GM19023 (cell line): ENCODE data around the gene CNIH4.
"Not testable (repeated sequence)": the region's sequence is repeated elsewhere in the genome, so short reads cannot be mapped to it uniquely, and the experiment has no call there.

Experiments used
- ATAC-seq: cut with Tn5 transposase; IDR thresholded peaks from one replicate; pipeline ENCODE4 v1.9.1; 2021; ENCODE audit warnings: mild to moderate bottlenecking, moderate library complexity; ENCODE audit not compliant: unreplicated experiment

The CNIH4 gene

DNA sequence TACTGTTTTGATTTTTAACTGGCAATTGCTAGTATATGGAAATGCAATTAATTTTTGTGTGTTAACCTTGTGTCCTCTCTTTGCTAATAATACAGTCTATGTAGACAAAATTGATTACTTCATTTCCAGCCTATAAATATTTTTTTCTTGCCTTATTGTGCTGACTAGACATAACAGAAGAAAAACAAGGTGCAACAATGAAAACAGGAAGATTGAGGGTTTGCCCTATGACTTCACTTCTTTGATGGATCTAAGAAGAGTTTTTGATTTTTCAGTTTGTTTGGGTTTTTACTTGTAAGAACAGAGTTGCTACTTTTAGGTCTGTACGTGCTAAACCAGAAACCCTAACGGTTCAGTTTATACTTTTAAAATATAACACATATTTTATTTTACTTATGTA lies 8.5 kb upstream of the CNIH4 start:
- ATAC-seq = no peak

DNA sequence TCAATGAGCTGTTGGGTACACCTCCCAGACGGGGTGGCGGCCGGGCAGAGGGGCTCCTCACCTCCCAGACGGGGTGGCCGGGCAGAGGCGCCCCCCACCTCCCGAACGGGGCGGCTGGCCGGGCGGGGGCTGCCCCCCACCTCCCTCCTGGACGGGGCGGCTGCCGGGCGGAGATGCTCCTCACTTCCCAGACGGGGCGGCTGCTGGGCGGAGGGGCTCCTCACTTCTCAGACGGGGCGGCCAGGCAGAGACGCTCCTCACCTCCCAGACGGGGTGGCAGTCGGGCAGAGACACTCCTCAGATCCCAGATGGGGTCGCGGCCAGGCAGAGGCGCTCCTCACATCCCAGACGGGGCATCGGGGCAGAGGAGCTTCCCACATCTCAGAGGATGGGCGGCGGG lies 7.0 kb upstream of the CNIH4 start:
- ATAC-seq = not testable (repeated sequence)

DNA sequence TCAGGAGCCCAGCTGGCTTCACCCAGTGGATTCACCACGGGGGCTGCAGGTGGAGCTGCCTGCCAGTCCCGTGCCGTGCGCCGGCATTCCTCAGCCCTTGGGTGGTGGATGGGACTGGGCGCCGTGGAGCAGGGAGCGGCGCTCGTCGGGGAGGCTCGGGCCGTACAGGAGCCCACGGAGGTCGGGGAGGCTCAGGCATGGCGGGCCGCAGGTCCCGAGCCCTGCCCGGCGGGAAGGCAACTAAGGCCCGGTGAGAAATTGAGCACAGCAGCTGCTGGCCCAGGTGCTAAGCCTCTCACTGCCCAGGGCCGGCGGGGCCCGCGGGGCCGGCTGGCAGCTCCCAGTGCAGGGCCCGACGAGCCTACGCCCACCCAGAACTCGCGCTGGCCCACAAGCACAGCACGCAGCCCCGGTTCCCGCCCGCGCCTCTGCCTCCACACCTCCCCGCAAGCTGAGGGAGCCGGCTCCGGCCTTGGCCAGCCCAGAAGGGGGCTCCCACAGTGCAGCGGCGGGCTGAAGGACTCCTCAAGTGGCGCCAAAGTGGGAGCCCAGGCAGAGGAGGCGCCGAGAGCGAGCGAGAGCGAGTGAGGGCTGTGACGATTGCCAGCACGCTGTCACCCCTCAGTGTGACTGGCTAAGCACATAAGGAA lies 4.1 kb upstream of the CNIH4 start:
- ATAC-seq = not testable (repeated sequence)

DNA sequence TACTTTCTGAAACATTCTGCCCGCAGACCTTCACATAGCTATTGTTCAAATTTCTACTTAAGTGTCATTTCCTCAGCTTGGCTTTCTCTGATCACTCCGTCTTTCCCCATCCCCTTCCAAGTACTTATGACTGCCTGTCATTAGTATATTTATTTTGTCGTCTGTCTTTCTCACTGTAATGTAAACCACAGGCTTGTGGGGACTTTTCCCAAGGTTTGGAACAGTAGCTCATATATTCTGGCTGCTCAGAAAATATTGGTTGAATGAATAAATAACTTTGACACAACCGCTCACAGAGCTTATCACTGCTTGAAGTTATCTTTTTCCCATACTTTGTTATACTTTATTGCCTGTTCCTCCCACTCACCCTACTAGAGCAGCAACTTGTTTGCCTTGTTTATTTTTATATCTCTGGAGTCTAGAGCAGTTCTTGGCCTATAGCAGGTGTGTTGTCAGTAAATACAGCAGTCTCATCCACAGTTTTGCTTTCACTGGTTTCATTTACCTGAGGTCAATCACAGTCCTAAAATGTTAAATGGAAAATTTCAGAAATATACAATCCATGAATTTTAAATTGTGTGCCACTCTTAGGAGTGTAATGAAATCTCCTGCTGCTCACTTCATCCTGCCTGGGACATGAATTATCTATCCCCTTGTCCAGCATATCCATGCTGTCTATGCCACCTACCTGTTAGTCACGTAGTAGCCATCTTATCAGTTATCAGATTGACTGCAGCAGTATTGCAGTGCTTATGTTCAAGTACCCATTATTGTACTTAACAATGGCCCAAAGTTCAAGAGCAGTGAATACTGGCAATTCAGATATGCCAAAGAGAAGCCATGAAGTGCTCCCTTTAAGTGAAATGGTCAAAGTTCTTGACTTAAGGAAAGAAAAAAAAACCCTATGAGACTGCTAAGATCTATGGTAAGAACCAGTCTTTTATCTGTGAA lies 2.4 kb upstream of the CNIH4 start:
- ATAC-seq = no peak

DNA sequence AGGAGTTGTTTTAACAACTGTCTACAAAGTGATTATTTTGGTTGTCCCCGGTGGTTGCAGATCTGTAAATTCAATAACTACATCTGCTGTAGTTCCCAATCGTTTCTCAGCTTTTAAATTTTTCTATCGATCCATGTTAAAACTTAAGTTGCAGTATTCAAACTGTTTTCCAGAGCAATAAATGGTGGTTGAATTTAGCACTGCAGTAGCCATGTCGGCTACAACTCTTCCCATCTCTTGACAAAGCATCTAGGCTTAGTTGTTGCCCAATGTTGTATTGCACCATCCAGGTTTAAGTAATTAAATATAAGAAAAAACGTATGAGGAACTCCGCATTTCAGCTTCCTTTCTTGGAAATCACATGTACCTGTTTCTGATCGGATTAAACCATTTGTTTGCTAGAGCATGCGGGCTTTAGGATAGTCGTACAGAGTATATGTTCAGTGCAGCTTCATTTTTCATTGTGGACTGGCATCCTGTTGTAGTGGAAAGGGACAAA lies 996 bp downstream of the CNIH4 start:
- ATAC-seq = no peak

DNA sequence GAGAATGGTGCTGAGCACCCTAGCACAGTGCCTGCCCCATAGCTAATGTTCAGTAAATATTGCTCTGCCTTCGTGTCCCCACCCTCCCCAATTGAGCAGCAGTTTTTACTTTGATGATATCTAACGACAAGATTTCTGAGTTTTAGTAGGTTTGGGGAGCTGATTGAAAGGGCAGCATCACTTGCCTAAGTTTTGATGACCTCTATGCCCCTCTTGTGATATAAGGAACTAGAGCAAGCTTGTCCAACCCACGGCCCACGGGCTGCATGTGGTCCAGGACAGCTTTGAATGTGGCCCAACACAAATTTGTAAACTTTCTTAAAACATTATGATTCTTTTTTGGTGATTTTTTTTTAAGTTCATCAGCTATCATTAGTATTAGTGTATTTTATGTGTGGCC lies 1.6 kb downstream of the CNIH4 start:
- no peak for ATAC-seq

DNA sequence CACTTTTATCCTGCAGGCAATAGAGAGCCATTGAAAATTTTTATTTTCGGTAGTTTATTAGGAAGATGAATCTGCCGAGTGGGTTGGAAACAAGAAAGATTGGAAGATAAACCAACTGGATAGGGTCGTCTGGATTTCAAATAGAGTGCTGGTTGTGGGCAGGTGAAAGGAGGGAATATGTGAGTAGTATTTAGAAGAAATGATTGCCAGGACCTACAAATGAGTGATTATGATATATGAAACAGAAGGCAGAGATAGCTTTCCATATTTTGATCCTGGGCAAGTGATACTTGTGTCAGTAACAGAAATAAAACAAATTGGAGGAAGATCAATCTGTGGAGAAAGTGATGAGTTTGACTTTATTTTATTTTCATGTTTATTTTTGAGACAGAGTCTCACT lies 2.5 kb downstream of the CNIH4 start:
- ATAC-seq = no peak

DNA sequence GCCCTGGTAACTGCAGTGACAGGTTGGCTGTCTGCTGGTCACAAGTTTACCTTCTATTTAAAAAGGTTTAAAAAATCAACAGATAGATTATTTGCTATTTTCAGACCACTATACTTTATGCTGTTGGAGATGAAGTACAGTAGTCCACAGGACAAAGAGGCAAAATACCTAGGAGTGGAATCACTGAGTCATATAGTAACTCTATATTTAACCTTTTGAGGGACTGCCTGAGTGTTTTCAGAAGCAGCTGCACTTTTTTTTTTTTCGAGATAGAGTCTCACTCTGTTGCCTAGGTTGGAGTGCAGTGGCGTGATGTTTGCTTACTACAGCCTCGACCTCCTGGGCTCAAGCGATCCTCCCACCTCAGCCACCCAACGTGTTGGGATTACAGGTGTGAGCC lies 11.7 kb downstream of the CNIH4 start:
- peak; percentile 77 for ATAC-seq

DNA sequence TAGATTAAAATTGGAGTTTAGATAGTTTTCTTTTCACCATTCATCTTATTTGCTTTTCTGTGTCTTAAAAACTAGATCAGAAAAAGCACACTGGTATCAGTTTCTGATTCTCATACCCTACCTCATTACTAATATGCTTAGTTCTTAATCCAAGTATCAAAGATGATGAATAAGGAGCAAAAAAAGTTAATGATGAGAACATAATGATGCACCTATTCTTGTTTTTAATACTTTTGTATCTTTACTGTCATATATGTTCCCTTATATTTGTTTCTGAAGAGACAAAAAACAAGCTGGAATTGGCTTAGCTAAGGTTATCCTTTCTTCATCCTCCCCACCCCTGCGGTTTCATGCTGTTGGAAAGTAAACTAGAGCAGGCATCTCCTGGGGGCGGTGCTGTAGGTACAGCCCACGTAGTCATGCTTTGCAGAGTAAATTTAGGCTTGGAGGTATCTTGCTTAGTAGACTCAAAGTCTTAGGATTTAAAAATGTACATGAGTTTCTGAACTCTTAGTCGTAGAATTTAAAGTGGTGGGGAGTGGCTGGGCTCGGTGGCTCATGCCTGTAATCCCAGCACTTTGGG lies 16.4 kb downstream of the CNIH4 start:
- no peak for ATAC-seq

DNA sequence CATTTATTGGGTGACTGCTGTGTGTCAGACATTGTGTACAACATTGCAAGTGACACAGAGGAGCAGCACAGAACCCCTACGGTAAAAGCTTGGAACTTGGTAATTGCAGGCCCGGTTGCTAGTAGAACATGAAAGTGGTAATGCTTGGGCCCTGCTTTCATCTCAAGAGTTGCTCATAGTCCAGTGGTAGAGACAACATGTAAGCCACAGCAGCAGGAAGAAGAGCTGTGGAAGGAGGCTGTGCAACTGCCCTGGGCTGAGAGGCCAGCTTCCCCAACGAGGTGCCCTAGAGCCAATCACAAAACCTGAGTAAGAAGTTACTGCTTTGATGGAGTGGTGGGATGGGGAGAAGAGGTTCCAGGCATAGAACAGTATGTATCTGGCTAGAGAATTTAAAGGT lies 18.4 kb downstream of the CNIH4 start:
- no peak for ATAC-seq

DNA sequence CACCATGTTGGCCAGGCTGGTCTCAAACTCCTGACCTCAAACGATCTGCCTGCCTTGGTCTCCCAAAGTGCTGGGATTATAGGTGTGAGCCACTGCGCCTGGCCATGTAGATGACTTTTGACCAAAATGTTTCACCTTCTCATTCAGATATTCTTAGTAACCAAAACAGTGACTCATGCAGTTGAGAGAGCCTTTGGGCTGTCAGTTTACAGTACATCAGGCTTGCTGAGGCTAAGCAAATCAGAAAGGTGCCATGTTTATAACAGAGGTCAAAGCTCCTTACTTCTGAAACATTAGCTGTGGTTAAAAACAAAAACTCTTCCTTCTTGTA lies 21.0 kb downstream of the CNIH4 start:
- peak; percentile 54 for ATAC-seq

DNA sequence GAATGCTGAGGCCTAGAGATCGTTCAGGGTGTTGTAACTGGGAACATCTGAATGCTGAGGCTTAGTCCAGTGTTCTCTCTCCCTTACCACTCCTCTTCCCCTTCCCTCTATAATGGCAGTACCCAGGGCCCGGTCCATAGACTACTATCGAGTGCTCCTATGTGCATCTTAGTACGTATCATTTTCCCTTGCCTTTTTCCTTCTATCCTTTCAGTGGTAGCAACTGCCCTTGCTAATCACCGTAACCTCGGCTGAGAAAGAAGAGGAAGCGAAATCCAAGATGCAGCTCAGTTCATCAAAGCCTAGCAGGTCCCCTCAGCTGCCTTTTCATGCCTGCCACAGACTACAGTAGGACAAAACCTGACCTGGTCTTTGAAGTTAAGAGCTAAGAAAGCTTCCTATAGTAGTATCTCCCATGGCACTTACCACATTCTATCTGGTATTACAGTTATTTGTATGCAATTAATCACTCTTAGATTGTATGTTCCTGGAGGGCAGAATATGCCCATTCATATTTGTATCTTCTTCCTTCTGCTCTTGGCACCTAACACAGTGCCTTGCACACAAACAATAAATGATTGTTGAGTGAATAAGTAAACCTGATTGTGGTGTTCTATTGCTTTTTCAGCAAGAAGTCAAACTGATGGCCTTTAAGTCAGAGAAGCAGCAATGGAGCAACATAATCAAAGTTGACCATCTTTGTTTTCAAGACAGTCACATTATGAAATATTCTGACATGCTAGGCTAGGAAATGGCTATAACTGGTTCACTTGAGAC lies 22.4 kb downstream of the CNIH4 start:
- ATAC-seq = peak; percentile 43

DNA sequence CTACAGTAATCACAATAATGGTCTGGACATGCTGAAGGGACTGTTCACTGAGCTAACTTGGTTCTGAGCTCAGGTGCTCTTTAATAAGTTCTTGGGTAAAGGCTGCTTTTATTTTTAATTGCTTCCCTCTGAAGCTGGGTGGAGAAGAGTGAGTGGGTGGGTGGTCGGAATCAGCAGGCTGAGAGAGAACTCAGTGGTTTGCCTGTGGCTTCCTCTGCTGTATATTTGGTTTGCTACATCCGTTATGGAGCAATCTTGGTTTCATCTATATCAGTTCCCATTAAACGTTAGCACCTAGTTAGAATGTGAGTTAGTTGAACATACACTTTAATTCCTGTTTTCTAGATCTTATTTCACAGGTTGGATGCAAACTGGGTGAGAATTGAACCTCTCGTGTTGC lies 23.3 kb downstream of the CNIH4 start:
- ATAC-seq = peak; percentile 67

DNA sequence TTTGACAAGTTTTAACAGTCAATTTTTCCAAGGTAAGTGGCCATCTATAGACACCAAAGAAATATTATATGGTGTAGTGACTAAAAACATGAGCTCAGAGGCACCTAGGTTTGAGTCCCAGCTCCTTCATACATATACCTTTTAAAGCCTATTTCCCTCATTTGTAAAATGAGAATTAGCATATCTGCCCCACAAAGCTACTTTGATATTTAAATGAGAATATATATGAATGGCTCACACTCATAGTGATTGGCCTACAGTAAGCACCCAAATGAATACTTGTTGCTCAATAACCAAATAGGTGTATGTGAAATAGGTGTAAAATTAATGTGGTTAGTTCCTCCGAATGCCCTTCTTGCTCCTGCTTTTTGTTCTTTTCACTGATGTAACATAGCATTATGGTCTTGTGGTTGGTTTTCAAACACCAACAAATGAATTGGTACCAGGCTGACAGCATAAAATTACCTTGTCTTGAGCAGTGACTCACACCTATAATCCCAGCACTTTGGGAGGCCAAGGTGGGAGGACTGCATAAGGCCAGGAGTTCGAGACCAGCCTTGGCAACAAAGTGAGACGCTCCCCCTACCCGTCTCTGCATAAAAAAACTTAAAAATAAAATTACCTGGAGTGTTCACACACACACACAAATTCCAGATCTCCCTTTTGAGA lies 25.3 kb downstream of the CNIH4 start:
- no peak for ATAC-seq

DNA sequence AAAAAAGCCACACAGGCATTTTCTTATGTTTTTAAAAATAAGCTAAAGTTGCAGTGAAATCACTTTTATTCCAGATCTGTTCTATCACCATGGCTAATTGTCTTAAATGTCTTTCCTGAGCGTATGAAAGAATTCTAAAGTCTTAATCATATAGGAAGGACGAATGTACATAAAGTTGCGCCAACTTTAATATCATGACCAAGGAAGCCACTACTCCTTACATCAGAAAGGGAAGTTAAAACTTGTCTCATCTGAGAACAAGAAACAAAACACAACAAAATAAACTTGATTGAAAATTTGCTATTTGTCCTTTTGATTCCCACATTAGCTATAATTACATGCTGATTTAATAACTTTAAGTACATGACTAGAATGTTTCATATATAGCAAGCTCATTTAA lies 26.5 kb downstream of the CNIH4 start:
- ATAC-seq = no peak

DNA sequence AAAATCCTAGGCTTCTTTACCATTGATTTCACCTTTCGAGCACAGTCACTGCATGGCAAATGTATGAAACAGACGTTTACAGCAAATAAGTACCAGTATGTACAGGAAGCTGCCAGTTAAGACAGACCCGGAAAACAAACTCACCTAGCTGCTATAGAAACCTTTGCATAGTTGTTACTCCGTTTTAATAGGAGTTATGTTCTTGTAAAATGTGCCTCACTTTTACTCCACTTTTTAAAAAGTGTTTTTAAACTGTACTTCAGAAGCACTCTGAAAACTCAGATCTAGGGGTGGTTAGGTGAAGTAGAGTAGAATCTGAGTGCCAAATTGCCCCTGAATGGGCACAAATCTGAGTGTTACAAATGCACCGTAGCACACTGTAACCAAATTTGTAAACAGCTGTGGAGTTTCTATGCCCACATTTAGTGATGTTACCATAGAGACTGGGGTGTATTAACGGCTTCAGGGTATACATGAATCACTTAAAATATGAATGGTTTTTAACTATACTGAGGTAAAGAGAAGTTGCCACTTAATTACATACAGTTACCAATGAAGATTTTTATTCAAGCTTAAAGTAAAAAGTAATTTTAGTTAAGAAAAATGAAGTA lies 30.7 kb downstream of the CNIH4 start:
- no peak for ATAC-seq

DNA sequence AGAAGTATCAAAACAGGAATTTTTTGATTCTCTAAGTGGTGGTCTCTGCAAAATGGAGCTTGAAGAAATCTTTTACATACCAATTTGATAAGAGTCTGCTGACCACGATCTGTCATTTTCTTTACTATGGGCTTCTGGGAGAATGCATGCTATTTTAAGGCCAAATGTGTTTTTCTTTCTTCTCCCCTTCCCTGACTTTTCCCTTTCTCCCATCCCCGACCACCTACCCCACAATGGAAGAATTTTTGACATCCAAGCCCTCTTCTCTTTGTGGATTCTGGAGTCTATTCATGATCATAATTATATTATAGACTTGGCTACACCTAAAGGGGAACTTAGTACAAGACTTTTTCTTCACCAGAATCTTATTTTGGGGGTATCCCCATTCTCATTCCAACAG lies 31.3 kb downstream of the CNIH4 start:
- ATAC-seq = no peak

DNA sequence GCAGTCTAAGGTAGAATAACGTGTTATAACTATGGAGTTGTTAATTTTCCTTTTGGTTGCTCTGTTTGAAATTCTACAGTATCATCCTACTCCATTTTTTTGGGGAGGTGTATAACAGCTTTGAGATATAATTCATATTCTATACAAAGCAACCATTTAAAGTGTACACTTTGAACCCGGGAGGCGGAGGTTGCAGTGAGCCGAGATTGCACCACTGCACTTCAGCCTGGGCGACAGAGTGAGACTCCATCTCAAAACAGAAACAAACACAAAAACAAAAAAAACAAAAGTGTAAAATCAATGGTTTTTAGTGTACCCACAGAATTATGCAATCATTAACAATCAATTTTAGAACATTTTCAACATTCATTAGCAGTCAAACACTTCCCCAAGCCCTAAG lies 33.8 kb downstream of the CNIH4 start:
- no peak for ATAC-seq

DNA sequence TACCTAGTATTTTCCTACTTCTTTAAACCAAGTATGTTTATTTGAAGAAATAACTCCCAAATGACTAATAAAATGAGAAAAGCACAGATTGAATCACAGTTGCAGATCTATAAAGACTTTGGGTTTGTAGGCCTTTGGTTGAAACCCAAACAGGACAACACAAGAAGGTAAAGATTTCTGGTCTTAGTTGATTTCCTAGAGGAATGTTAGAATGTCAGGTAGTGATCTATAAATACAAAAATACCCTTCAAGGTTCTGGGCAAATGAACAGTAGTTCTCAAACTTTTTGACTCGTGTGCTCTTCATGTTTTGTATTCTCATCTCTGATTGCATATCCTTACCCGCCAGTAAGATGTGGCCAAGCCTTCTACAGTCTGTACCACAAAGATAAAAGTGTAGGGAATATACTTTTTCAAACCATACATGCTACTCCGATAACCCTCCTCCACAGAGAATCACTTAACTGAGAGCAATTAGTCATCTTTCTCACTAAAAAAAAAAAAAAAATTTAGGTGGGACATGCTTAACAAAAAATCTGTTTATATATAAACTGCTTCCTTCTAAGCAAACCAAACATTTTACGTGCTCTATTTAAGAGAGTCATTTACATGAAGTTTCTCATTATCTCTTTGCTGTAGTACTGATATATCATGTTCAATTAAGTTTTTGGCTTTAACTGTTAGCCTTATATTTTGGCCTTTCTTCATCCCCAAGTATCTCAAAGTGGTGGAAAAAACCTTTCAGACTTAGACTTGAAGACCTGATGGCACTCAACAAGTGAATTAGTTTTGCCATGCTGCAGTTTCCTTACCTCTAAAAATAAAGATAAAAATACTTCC lies 36.0 kb downstream of the CNIH4 start:
- ATAC-seq = no peak
